Measurements from ENCODE around the gene ARNT2.

ARNT2 gene

DNA sequence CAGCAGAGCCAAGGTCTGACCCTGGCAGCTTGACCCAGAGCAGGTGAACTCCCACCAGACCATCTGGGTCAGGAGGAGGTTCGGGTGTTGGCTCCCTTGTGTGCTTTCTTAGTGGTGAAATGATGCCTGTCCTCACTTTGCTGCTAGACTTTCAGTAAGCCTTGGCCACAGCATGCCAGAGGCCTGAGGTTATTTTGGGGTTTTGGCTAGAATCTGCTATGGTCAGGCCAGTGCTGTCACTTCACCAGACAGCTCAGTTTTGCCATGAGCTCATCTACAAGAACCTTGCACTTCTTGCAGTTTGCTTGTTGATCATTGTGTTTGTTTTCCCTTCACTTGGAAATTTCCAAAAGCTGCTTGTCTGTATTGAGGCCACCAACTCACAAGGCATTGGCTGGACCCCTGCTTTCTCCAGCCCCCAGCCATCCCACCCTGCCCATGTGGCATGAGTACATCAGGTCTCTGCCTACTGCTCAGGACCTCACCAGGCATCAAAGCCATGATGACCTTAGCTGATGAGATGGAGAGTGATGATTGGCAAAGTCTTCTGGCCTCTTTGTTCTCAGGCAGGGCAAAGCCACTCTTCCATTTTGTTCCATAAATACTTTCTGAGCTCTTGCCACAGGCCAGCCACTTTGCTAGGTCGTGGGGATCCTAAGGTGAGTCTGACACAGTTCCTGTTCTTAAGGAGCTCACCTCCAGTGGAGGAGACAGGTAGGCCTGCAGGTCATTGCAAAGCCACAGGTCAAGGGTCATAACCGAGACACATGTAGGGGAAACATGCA lies 122.6 kb downstream of the ARNT2 start:
- FAIRE-seq, result no peak
- TF ChIP-seq, protein P1, sequence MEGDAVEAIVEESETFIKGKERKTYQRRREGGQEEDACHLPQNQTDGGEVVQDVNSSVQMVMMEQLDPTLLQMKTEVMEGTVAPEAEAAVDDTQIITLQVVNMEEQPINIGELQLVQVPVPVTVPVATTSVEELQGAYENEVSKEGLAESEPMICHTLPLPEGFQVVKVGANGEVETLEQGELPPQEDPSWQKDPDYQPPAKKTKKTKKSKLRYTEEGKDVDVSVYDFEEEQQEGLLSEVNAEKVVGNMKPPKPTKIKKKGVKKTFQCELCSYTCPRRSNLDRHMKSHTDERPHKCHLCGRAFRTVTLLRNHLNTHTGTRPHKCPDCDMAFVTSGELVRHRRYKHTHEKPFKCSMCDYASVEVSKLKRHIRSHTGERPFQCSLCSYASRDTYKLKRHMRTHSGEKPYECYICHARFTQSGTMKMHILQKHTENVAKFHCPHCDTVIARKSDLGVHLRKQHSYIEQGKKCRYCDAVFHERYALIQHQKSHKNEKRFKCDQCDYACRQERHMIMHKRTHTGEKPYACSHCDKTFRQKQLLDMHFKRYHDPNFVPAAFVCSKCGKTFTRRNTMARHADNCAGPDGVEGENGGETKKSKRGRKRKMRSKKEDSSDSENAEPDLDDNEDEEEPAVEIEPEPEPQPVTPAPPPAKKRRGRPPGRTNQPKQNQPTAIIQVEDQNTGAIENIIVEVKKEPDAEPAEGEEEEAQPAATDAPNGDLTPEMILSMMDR (IDR thresholded peaks at IDR 0.05; ENCODE audit: insufficient read depth, missing control alignments), result no peak
- no peak for DNase-seq (ENCODE audit: insufficient read length, low spot score)

DNA sequence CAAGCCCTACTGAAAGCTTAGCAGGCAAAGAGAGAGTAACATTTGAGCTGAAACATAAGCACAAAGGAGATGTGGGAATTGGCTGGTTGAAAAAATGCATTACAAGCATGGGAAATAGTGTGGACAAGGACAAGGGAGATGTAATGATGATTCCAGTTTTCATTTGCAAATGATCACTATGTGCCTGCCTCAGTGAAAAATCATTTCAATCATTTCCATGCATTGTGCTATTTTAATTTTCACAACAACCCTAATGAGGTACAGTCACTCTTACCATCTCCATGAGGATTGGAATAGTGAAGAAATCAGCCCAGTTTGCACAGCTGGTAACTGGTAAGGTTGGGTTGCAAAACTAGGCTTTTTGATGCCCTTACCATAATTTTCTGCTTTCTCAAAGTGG lies 123.2 kb downstream of the ARNT2 start:
- no peak for FAIRE-seq
- TF ChIP-seq, protein P1 (IDR thresholded peaks at IDR 0.05; ENCODE audit: insufficient read depth, missing control alignments), result no peak
- no peak for DNase-seq (ENCODE audit: insufficient read length, low spot score)

DNA sequence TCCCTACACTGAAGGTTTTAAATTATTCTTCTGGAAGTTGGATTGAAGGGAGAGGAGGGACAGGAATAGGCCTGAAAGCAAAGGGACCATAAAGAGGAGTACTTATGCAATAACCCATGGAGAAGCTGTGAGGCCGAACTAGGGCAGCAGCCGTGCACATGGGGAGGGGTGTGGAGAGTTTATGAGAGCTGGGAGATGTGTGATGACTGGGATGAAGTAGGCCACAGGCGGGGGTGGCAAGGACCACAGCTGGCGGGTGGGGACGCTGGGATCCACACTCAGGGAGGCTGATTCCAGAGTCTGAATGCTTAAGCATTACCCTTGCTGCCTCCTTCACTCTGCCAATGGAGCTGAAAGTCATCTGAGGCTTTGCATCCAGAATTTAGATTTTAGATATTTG lies 123.8 kb downstream of the ARNT2 start:
- no peak for FAIRE-seq

DNA sequence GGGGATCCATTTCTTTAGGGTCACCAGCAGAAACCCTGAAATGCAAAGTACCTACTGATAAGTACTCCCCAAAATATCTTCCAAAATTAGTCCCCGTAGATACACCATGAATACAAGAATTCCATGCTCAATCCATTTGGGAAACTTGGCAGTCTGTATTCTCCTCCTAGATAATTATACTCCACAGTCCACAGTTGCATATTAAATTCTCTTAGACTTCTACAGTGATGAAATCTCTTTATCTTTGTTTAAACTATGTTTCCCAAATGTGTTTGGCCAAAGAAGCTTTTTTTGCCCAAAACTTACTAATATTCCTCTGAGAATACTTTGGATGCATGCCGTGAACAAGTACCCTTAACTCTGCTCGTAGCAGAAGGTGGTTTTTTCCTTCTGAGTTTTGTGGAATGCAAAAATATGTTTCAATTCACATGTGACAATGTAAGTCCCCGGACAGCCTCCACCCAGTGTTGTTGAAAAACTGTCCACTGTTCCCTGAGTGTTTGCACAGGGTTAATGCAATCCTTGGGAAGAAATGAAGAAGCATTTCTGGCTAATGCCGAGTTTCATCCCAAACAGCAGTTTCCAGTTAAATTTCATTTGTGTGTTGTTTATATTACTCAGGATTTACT lies 126.7 kb downstream of the ARNT2 start:
- no peak for FAIRE-seq
- TF ChIP-seq, protein P1 (IDR thresholded peaks at IDR 0.05; ENCODE audit: insufficient read depth, missing control alignments), result no peak
- no peak for DNase-seq (ENCODE audit: insufficient read length, low spot score)

More for the DNA sequence above, 123.8 kb downstream of the ARNT2 start:
- TF ChIP-seq, protein P1 (IDR thresholded peaks at IDR 0.05; ENCODE audit: insufficient read depth, missing control alignments), result no peak
- DNase-seq (ENCODE audit: insufficient read length, low spot score), result no peak

DNA sequence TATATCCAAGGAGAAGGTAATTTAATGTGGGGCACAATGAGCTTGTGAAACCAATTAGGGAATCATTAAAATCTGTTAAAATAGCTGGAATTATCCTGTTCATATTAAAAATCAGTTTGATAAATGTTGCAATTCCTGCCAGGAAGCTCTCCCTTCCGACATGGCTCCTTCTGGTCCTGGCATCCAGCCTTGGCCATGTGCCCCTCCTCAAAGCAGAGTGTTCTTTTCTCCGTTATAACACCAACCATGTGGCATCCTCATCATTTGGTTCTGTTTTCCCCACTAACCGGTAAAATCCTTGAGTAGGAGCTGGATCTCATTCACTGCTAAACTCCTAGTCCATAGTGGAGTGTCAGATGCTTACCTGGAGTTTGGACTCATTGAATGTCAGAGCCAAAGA lies 127.2 kb downstream of the ARNT2 start:
- TF ChIP-seq, protein P1 (IDR thresholded peaks at IDR 0.05; ENCODE audit: insufficient read depth, missing control alignments), result no peak
- FAIRE-seq, result no peak
- DNase-seq (ENCODE audit: insufficient read length, low spot score), result no peak

DNA sequence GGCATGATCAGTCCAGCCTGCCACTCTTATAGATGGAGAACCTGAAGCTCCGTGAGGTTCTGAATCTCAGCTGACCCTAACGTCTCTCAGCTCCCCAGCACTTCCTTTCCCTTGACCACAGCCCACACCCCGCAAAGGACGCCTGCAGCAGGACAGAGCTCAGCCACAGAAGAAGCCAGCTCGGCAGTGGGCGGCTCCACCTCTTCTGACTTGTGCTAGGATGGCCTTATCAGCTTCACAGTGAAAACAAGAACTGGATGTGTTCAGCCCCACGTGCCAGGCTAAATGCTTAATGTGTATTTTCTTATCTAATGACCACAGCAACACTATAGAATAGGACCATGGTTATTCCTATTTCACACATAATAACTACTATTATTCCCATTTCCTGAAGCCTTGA lies 127.6 kb downstream of the ARNT2 start:
- FAIRE-seq, result no peak
- no peak for DNase-seq (ENCODE audit: insufficient read length, low spot score)
- TF ChIP-seq, protein P1 (IDR thresholded peaks at IDR 0.05; ENCODE audit: insufficient read depth, missing control alignments), result no peak

DNA sequence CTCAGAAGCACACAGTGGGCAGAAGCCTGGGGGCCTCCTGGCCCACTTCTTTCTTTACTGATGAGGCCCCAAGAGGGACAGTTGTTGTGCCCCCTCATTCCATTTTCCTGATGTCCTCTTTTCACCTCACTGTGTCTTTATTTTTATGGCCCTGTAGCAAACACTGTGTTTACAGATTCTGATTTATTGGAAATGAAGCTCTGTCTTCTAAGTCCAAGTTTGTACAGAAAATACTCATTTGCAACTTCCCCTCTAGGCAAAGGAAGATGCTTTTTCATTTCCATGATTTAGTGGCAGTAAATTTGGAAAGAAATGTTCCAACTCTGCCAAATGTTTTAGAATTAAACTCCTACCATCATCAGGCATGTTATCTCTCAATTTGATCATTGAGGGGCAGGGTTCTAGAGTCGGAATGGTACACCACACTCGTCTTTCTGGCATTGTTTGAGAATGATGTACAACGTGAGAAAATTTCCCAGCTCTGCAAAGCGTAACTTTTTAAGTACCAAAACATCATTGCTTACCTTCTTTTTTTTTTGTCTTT lies 129.7 kb downstream of the ARNT2 start:
- TF ChIP-seq, protein P1 (IDR thresholded peaks at IDR 0.05; ENCODE audit: insufficient read depth, missing control alignments), result no peak
- FAIRE-seq, result no peak

More for the DNA sequence above, 129.7 kb downstream of the ARNT2 start:
- no peak for DNase-seq (ENCODE audit: insufficient read length, low spot score)
